Right lobe of liver (tissue), 6 donors: ENCODE data around the gene MAS1L. TPM values are rescaled to one million over a fixed set of nuclear protein-coding genes. Genes with fewer than 3 reads are reported as not detected.

Experiments used
- ATAC-seq, 4 donors: fragments of 200-7000 bp; cut with Tn5 transposase; one replicate each; pipeline ENCODE4 v1.9.1; 2020; ENCODE audit warnings: mild to moderate bottlenecking in 4 of 4, moderate library complexity in 4 of 4
- DNase-seq, 3 donors: peaks; one replicate each; pipeline ENCODE4 v3.0.0-alpha.2; 2020
- H3K27ac ChIP-seq, 3 donors: fragments of 200-600 bp; one replicate each; pipeline ENCODE4 v1.8.0; 2022
- H3K27me3 ChIP-seq, 2 donors: fragments of 200-600 bp; one replicate each; pipeline ENCODE4 v1.8.0; 2022
- H3K36me3 ChIP-seq, 4 donors: fragments of 200-600 bp; sonication (generic) in 1 of 4; one replicate each; pipeline versions ENCODE4 v1.5.1 to v1.8.0; 2017 to 2022; ENCODE audit warnings: control low read depth in 1 of 4
- H3K4me1 ChIP-seq, 4 donors: fragments of 200-600 bp; sonication (generic) in 1 of 4; one replicate each; pipeline versions ENCODE4 v1.5.1 to v1.8.0; 2017 to 2022; ENCODE audit warnings: control low read depth in 1 of 4
- H3K4me3 ChIP-seq, 3 donors: fragments of 200-600 bp; one replicate each; pipeline ENCODE4 v1.8.0; 2022
- H3K9me3 ChIP-seq, 4 donors: fragments of 200-600 bp; sonication (generic) in 1 of 4; one replicate each; pipeline versions ENCODE4 v1.5.1 to v1.8.0; 2017 to 2022; ENCODE audit warnings: control low read depth in 1 of 4
- CTCF ChIP-seq, 4 donors: fragments of 200-600 bp in 3 of 4; fragments of 450-650 bp in 1 of 4; IDR thresholded peaks; one replicate each; pipeline versions ENCODE4 v1.5.1 to v1.8.0; 2016 to 2022; ENCODE audit warnings: antibody characterized with exemption in 4 of 4, mild to moderate bottlenecking in 2 of 4
- POLR2A ChIP-seq: fragments of 450-650 bp; IDR thresholded peaks from one replicate; pipeline ENCODE4 v1.6.1; 2017; ENCODE audit warnings: antibody characterized with exemption, mild to moderate bottlenecking
- WGBS: methylation state at CpG from one replicate; pipeline ENCODE4 v1.1.6; 2018; ENCODE audit warnings: low coverage, low lambda C conversion rate; ENCODE audit not compliant: insufficient coverage; ENCODE audit errors: missing lambda C conversion rate; 5-methylcytosine and 5-hydroxymethylcytosine counted together
- intact Hi-C, 2 donors: fragments of 100-400 bp; cut with DNase I; formaldehyde crosslinking; loops; one replicate each; pipeline versions ENCODE4 v1.11.2 to v1.14.1; 2022
- total RNA-seq, 6 experiments: library from RNA; depleted of rRNA in 2 of 6; stranded (reverse); fragments of >200 nt in 2 of 6; fragmentation: NEBNext Ultra II Directional in 3 of 6; extraction: Animal tissue kit (Norgen Biotek cat#: 25700) in 3 of 6; gene quantifications; one replicate each; pipeline versions ENCODE4 v1.1.0 to v1.2.4, GENCODE V29; 2016 to 2023
- donor health status: DM: no; HTN: yes; CAD: no.
- donor health status: DM: no; HTN: no; CAD: no.
- donor health status: DM: no; HTN: no; CAD: no.
- donor health status: DM: no; HTN: yes; CAD: no.
- donor health status: DM: no; HTN: yes; CAD: no.

The MAS1L gene
- total RNA-seq, 6 experiments from 2014 or later, result not detected

GRCh38 chr6:29505808-29506207 is 18.1 kb upstream of the MAS1L start:
- WGBS, result 96% methylated on average over 3 of the region's 3 CpGs
- H3K4me3 ChIP-seq, result no peak overlapping the region
- ATAC-seq (no peak), DNase-seq (no peak)
- TF ChIP-seq CTCF (IDR thresholded peaks at IDR 0.05) (no peak), POLR2A (no peak)
- H3K27me3 ChIP-seq, result no peaks in the 10 kb centered on the region
- no peaks in the 10 kb centered on the region for H3K4me1 ChIP-seq
- H3K27ac ChIP-seq, result no peak overlapping the region
- intact Hi-C loops, result no loop called here
- H3K9me3 ChIP-seq, result no peaks in the 10 kb centered on the region
- no peaks in the 10 kb centered on the region for H3K36me3 ChIP-seq

GRCh38 chr6:29504961-29505360 is 17.2 kb upstream of the MAS1L start:
- intact Hi-C loops, result no loop called here
- peak; percentile 18 to 83 (median 36) for ATAC-seq
- TF ChIP-seq CTCF (IDR thresholded peaks at IDR 0.05) (no peak), POLR2A (no peak)
- no peak overlapping the region for H3K27ac ChIP-seq
- H3K4me1 ChIP-seq, result no peaks in the 10 kb centered on the region
- H3K4me3 ChIP-seq, result no peak overlapping the region
- 20% methylated on average over 2 of the region's 2 CpGs for WGBS
- no peaks in the 10 kb centered on the region for H3K27me3 ChIP-seq
- no peaks in the 10 kb centered on the region for H3K9me3 ChIP-seq
- H3K36me3 ChIP-seq, result no peaks in the 10 kb centered on the region
- DNase-seq, result peak in 1 of 3 donors; percentile 46

- TF ChIP-seq CTCF (IDR thresholded peaks at IDR 0.05), result no peak
- no peak for TF ChIP-seq POLR2A
- Histone ChIP-seq H3K36me3 (no peaks in the 10 kb centered on the region), H3K4me1 (no peaks in the 10 kb centered on the region), H3K9me3 (no peaks in the 10 kb centered on the region), H3K27ac (no peak overlapping the region), H3K4me3 (no peak overlapping the region), H3K27me3 (no peaks in the 10 kb centered on the region)
- ATAC-seq (no peak), DNase-seq (no peak)
- 73% methylated on average over 2 of the region's 5 CpGs for WGBS
- intact Hi-C loops, result no loop called here
Observed at GRCh38 chr6:29502597-29502996, 14.8 kb upstream of the MAS1L start.

- no peak for ATAC-seq
- no peak overlapping the region for H3K4me3 ChIP-seq
- no peak for TF ChIP-seq CTCF (IDR thresholded peaks at IDR 0.05)
- no peak for TF ChIP-seq POLR2A
- no peak overlapping the region for H3K27ac ChIP-seq
- H3K36me3 ChIP-seq, result no peaks in the 10 kb centered on the region
- H3K4me1 ChIP-seq, result no peaks in the 10 kb centered on the region
- H3K9me3 ChIP-seq, result no peaks in the 10 kb centered on the region
- intact Hi-C loops, result no loop called here
- WGBS, result no CpG with 5 or more reads among the region's 3 CpGs
- DNase-seq, result no peak
- no peaks in the 10 kb centered on the region for H3K27me3 ChIP-seq
Observed at GRCh38 chr6:29502181-29502580, 14.4 kb upstream of the MAS1L start.

GRCh38 chr6:29501106-29501505 is 13.3 kb upstream of the MAS1L start:
- TF ChIP-seq POLR2A (no peak), CTCF (IDR thresholded peaks at IDR 0.05) (no peak)
- no peaks in the 10 kb centered on the region for H3K36me3 ChIP-seq
- intact Hi-C loops, result no loop called here
- DNase-seq (no peak), ATAC-seq (no peak)
- no peak overlapping the region for H3K27ac ChIP-seq
- H3K4me3 ChIP-seq, result no peak overlapping the region
- no peaks in the 10 kb centered on the region for H3K9me3 ChIP-seq
- no peaks in the 10 kb centered on the region for H3K4me1 ChIP-seq
- WGBS, result 67% methylated on average over 1 of the region's 6 CpGs
- no peaks in the 10 kb centered on the region for H3K27me3 ChIP-seq
